ENCODE data around the gene BDKRB1.

- TF ChIP-seq ZFX (IDR thresholded peaks at IDR 0.05) = no peak
- no peak for TF ChIP-seq CTCF (conservative IDR thresholded peaks at IDR 0.05)
Observed at GRCh38 chr14:96252323-96252998, 3.5 kb upstream of the BDKRB1 start.
